Common myeloid progenitor, CD34-positive (primary cell): ENCODE measurements around the gene TPSG1.
"Not testable (repeated sequence)": the region's sequence is repeated elsewhere in the genome, so short reads cannot be mapped to it uniquely, and the experiment has no call there.

Source experiments
- CTCF ChIA-PET: fragments of 350-600 bp; sonication (Branson Sonifier 250); formaldehyde crosslinking; loops from one replicate; lab custom pipeline; 2021; ENCODE audit warnings: antibody characterized with exemption; lab: Charles Lee
- POLR2A ChIA-PET: fragments of 350-600 bp; sonication (Branson Sonifier 250); formaldehyde crosslinking; loops from one replicate; lab custom pipeline; 2021; ENCODE audit warnings: antibody characterized with exemption; lab: Charles Lee
- DNase-seq, 3 donors: peaks; one replicate each; pipeline versions ENCODE4 v3.0.0 to v3.0.0-alpha.2; 2013
- H3K27ac ChIP-seq, 2 experiments: 1 replicate in 1 of 2; 2 replicates in 1 of 2; pipeline ENCODE4 v1.7.0; 2013; ENCODE audit warnings: inconsistent platforms in 2 of 2, low read length in 2 of 2, mild to moderate bottlenecking in 2 of 2, low read depth in 1 of 2, moderate library complexity in 1 of 2; ENCODE audit not compliant: severe bottlenecking in 2 of 2, insufficient read depth in 1 of 2, poor library complexity in 1 of 2
- H3K27me3 ChIP-seq, 5 experiments: replicated peaks in 2 of 5; 1 replicate in 3 of 5; 2 replicates in 2 of 5; pipeline versions ENCODE4 v1.6.1 to v1.7.0; 2013; ENCODE audit warnings: low read length in 4 of 5, mild to moderate bottlenecking in 2 of 5, moderate library complexity in 2 of 5, inconsistent platforms in 1 of 5; ENCODE audit not compliant: insufficient read depth in 5 of 5, control insufficient read depth in 4 of 5
- H3K36me3 ChIP-seq, 4 experiments: 1 replicate in 2 of 4; 2 replicates in 2 of 4; pipeline versions ENCODE4 v1.6.1 to v1.7.0; 2013; ENCODE audit warnings: low read length in 3 of 4, control low read depth in 1 of 4, mild to moderate bottlenecking in 1 of 4; ENCODE audit not compliant: control insufficient read depth in 4 of 4, insufficient read depth in 4 of 4
- H3K4me1 ChIP-seq, 4 experiments: 1 replicate in 3 of 4; 2 replicates in 1 of 4; pipeline versions ENCODE4 v1.6.1 to v1.7.1; 2013; ENCODE audit warnings: low read length in 3 of 4, mild to moderate bottlenecking in 3 of 4, control low read depth in 1 of 4, inconsistent platforms in 1 of 4, moderate library complexity in 1 of 4; ENCODE audit not compliant: control insufficient read depth in 4 of 4, insufficient read depth in 4 of 4; ENCODE audit errors: control extremely low read depth in 1 of 4
- H3K4me3 ChIP-seq, 7 experiments: 1 replicate in 4 of 7; 2 replicates in 3 of 7; pipeline versions ENCODE4 v1.5.1 to v1.7.0; 2013; ENCODE audit warnings: mild to moderate bottlenecking in 7 of 7, low read length in 6 of 7, moderate library complexity in 6 of 7, inconsistent platforms in 2 of 7, low read depth in 2 of 7, control low read depth in 1 of 7; ENCODE audit not compliant: insufficient read depth in 4 of 7, control insufficient read depth in 1 of 7; ENCODE audit errors: extremely low read depth in 1 of 7
- H3K9me3 ChIP-seq, 5 experiments: 1 replicate in 4 of 5; 2 replicates in 1 of 5; pipeline versions ENCODE4 v1.6.1 to v1.7.1; 2013; ENCODE audit warnings: low read length in 4 of 5, mild to moderate bottlenecking in 2 of 5, inconsistent platforms in 1 of 5, low read depth in 1 of 5, moderate library complexity in 1 of 5; ENCODE audit not compliant: control insufficient read depth in 4 of 5, insufficient read depth in 2 of 5; ENCODE audit errors: control extremely low read depth in 1 of 5
- WGBS: methylation state at CpG from one replicate; pipeline ENCODE4 v1.1.5; 2013; ENCODE audit not compliant: insufficient coverage; 5-methylcytosine and 5-hydroxymethylcytosine counted together

Gene TPSG1

GRCh38 chr16:1230471-1231212, 5.6 kb upstream of the TPSG1 start:
- H3K4me1 ChIP-seq, H3K4me3 ChIP-seq, H3K36me3 ChIP-seq, CTCF ChIA-PET, DNase-seq, H3K27ac ChIP-seq, H3K27me3 ChIP-seq, POLR2A ChIA-PET, H3K9me3 ChIP-seq: not testable (repeated sequence)
- 84% methylated on average over 8 of the region's 17 CpGs for WGBS

- H3K9me3 ChIP-seq, H3K27me3 ChIP-seq, CTCF ChIA-PET, H3K4me1 ChIP-seq, POLR2A ChIA-PET, H3K36me3 ChIP-seq, H3K27ac ChIP-seq, H3K4me3 ChIP-seq, DNase-seq: not testable (repeated sequence)
- WGBS = no CpG with 5 or more reads among the region's 11 CpGs
Observed at GRCh38 chr16:1230084-1230470, 5.0 kb upstream of the TPSG1 start, which contains the start of gene TPSB2. TSS of gene TPSB2 (minus strand) at chr16:1230184. CDS start at chr16:1229951, 233 bp downstream.

GRCh38 chr16:1229476-1229875, 4.4 kb upstream of the TPSG1 start:
- H3K27me3 ChIP-seq, H3K9me3 ChIP-seq, CTCF ChIA-PET, H3K36me3 ChIP-seq, H3K4me3 ChIP-seq, H3K27ac ChIP-seq, H3K4me1 ChIP-seq, DNase-seq, POLR2A ChIA-PET: not testable (repeated sequence)
- WGBS = no CpG with 5 or more reads among the region's 13 CpGs

GRCh38 chr16:1228227-1228626, 3.2 kb upstream of the TPSG1 start:
- WGBS = 100% methylated on average over 2 of the region's 7 CpGs
- H3K4me1 ChIP-seq, H3K4me3 ChIP-seq, H3K27ac ChIP-seq, H3K36me3 ChIP-seq, H3K9me3 ChIP-seq, H3K27me3 ChIP-seq, DNase-seq, POLR2A ChIA-PET, CTCF ChIA-PET: not testable (repeated sequence)

- POLR2A ChIA-PET, H3K9me3 ChIP-seq, H3K27me3 ChIP-seq, H3K36me3 ChIP-seq, H3K4me1 ChIP-seq, DNase-seq, CTCF ChIA-PET, H3K27ac ChIP-seq, H3K4me3 ChIP-seq: not testable (repeated sequence)
- 49% methylated on average over 6 of the region's 14 CpGs for WGBS
Observed at GRCh38 chr16:1226692-1227091, 1.6 kb upstream of the TPSG1 start.

GRCh38 chr16:1225728-1226311, 752 bp upstream of the TPSG1 start:
- CTCF ChIA-PET = not testable (repeated sequence)

GRCh38 chr16:1224558-1224957, 510 bp downstream of the TPSG1 start:
- no peaks in the 10 kb centered on the region for H3K27me3 ChIP-seq
- WGBS = 100% methylated on average over 6 of the region's 9 CpGs
- H3K36me3 ChIP-seq = no peaks in the 10 kb centered on the region
- H3K4me3 ChIP-seq = no peak overlapping the region
- DNase-seq = no peak
- ChIA-PET CTCF (no interaction called here), POLR2A (no interaction called here)
- no peaks in the 10 kb centered on the region for H3K4me1 ChIP-seq
- no peaks in the 10 kb centered on the region for H3K9me3 ChIP-seq
- no peak overlapping the region for H3K27ac ChIP-seq

More at GRCh38 chr16:1225728-1226311, 752 bp upstream of the TPSG1 start:
- H3K27ac ChIP-seq, H3K4me3 ChIP-seq, H3K4me1 ChIP-seq, H3K36me3 ChIP-seq, POLR2A ChIA-PET, DNase-seq, H3K9me3 ChIP-seq, H3K27me3 ChIP-seq: not testable (repeated sequence)
- whole genome bisulfite sequencing = 60% methylated on average over 8 of the region's 24 CpGs
